ENCODE measurements around the gene CPEB3.

DNA sequence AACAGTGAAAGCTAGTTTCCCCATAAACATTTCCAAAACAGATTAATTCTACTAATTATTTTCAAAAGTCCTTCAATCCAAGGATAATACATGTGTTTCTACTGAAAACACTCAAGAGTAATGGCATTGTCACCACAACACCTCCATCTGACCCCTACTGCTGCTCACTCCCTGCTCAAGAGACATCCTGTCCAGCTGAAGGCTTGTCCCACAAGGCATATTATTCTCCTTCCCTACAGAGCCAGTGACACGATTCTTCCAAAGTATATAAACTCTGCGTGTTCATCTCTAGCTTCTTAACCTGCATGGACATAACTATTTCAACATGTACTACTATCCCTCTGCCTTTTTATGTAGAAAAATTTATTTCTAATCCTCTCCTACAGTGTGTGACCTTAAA, 182.1 kb downstream of the CPEB3 start:
- TF ChIP-seq, protein P1, sequence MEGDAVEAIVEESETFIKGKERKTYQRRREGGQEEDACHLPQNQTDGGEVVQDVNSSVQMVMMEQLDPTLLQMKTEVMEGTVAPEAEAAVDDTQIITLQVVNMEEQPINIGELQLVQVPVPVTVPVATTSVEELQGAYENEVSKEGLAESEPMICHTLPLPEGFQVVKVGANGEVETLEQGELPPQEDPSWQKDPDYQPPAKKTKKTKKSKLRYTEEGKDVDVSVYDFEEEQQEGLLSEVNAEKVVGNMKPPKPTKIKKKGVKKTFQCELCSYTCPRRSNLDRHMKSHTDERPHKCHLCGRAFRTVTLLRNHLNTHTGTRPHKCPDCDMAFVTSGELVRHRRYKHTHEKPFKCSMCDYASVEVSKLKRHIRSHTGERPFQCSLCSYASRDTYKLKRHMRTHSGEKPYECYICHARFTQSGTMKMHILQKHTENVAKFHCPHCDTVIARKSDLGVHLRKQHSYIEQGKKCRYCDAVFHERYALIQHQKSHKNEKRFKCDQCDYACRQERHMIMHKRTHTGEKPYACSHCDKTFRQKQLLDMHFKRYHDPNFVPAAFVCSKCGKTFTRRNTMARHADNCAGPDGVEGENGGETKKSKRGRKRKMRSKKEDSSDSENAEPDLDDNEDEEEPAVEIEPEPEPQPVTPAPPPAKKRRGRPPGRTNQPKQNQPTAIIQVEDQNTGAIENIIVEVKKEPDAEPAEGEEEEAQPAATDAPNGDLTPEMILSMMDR (IDR thresholded peaks at IDR 0.05; ENCODE audit: insufficient read depth, low read length) = no peak
- TF ChIP-seq, protein P2, sequence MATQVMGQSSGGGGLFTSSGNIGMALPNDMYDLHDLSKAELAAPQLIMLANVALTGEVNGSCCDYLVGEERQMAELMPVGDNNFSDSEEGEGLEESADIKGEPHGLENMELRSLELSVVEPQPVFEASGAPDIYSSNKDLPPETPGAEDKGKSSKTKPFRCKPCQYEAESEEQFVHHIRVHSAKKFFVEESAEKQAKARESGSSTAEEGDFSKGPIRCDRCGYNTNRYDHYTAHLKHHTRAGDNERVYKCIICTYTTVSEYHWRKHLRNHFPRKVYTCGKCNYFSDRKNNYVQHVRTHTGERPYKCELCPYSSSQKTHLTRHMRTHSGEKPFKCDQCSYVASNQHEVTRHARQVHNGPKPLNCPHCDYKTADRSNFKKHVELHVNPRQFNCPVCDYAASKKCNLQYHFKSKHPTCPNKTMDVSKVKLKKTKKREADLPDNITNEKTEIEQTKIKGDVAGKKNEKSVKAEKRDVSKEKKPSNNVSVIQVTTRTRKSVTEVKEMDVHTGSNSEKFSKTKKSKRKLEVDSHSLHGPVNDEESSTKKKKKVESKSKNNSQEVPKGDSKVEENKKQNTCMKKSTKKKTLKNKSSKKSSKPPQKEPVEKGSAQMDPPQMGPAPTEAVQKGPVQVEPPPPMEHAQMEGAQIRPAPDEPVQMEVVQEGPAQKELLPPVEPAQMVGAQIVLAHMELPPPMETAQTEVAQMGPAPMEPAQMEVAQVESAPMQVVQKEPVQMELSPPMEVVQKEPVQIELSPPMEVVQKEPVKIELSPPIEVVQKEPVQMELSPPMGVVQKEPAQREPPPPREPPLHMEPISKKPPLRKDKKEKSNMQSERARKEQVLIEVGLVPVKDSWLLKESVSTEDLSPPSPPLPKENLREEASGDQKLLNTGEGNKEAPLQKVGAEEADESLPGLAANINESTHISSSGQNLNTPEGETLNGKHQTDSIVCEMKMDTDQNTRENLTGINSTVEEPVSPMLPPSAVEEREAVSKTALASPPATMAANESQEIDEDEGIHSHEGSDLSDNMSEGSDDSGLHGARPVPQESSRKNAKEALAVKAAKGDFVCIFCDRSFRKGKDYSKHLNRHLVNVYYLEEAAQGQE (IDR thresholded peaks at IDR 0.05; ENCODE audit: insufficient replicate concordance, low read depth) = no peak
